Lower leg skin (tissue), 3 donors: ENCODE results near the gene CLEC18A.

Experiments
- CTCF ChIP-seq, 3 donors: fragments of 450-650 bp; IDR thresholded peaks; one replicate each; pipeline ENCODE4 v1.5.1; 2016; ENCODE audit warnings: antibody characterized with exemption in 3 of 3, mild to moderate bottlenecking in 3 of 3, moderate library complexity in 2 of 3
- POLR2A ChIP-seq, 2 donors: fragments of 450-650 bp; IDR thresholded peaks; one replicate each; pipeline ENCODE4 v1.6.1; 2016 to 2017; ENCODE audit warnings: antibody characterized with exemption in 2 of 2, mild to moderate bottlenecking in 1 of 2, moderate library complexity in 1 of 2

GRCh38 chr16:69937465-69937951, 13.6 kb upstream of the CLEC18A start:
- TF ChIP-seq POLR2A (IDR thresholded peaks at IDR 0.05) (no peak), CTCF (IDR thresholded peaks at IDR 0.05) (no peak)
